Measurements from ENCODE around the gene OXSR1. TPM values are rescaled to one million over a fixed set of nuclear protein-coding genes. Genes with fewer than 3 reads are reported as not detected.

The OXSR1 gene
- total and polyA plus RNA-seq, 2 of the 13 experiments (the other 11 are each of a cell fraction or from before 2014, with no cell fraction given), result 27.4 to 32.6 TPM

DNA sequence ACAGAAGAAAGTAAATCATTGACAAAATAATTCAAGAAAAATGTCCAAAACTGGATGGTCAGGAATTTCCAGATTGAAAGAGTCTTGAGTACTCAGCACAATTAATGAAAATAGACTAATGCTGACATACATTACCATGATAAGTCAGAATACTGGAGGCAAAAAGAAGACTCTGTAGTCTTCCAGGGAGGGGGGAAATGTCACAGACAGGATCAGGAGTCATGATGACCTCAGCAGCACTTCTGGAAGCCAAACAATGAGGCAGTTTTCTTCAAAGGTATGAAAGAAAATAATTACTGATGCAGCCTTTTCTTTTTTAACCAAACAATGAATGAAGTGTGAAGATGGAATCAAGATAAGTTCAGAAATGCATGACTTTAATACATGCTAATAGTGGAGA is 70.1 kb downstream of the OXSR1 start (continued):
- TF ChIP-seq ZNF10 (CRISPR knock-in tag; IDR thresholded peaks at IDR 0.05; ENCODE audit: borderline replicate concordance, low read depth), result no peak
- TF ChIP-seq ZNF768 (CRISPR knock-in tag; IDR thresholded peaks at IDR 0.05), result no peak
- no peak for TF ChIP-seq PHB2 (IDR thresholded peaks at IDR 0.05; ENCODE audit: partially characterized antibody)
- TF ChIP-seq ZNF335 (CRISPR knock-in tag; IDR thresholded peaks at IDR 0.05), result no peak
- TF ChIP-seq, protein P1, sequence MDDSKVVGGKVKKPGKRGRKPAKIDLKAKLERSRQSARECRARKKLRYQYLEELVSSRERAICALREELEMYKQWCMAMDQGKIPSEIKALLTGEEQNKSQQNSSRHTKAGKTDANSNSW (CRISPR knock-in tag; IDR thresholded peaks at IDR 0.05; ENCODE audit: borderline replicate concordance), result no peak
- no peak for TF ChIP-seq ZNF550 (CRISPR knock-in tag; IDR thresholded peaks at IDR 0.05; ENCODE audit: borderline replicate concordance)
- no peak for TF ChIP-seq CEBPB (IDR thresholded peaks at IDR 0.05; ENCODE audit: borderline replicate concordance, low read depth, low read length)
- TF ChIP-seq ETV5 (CRISPR knock-in tag; IDR thresholded peaks at IDR 0.05; ENCODE audit: borderline replicate concordance), result no peak
- TF ChIP-seq, protein P2, sequence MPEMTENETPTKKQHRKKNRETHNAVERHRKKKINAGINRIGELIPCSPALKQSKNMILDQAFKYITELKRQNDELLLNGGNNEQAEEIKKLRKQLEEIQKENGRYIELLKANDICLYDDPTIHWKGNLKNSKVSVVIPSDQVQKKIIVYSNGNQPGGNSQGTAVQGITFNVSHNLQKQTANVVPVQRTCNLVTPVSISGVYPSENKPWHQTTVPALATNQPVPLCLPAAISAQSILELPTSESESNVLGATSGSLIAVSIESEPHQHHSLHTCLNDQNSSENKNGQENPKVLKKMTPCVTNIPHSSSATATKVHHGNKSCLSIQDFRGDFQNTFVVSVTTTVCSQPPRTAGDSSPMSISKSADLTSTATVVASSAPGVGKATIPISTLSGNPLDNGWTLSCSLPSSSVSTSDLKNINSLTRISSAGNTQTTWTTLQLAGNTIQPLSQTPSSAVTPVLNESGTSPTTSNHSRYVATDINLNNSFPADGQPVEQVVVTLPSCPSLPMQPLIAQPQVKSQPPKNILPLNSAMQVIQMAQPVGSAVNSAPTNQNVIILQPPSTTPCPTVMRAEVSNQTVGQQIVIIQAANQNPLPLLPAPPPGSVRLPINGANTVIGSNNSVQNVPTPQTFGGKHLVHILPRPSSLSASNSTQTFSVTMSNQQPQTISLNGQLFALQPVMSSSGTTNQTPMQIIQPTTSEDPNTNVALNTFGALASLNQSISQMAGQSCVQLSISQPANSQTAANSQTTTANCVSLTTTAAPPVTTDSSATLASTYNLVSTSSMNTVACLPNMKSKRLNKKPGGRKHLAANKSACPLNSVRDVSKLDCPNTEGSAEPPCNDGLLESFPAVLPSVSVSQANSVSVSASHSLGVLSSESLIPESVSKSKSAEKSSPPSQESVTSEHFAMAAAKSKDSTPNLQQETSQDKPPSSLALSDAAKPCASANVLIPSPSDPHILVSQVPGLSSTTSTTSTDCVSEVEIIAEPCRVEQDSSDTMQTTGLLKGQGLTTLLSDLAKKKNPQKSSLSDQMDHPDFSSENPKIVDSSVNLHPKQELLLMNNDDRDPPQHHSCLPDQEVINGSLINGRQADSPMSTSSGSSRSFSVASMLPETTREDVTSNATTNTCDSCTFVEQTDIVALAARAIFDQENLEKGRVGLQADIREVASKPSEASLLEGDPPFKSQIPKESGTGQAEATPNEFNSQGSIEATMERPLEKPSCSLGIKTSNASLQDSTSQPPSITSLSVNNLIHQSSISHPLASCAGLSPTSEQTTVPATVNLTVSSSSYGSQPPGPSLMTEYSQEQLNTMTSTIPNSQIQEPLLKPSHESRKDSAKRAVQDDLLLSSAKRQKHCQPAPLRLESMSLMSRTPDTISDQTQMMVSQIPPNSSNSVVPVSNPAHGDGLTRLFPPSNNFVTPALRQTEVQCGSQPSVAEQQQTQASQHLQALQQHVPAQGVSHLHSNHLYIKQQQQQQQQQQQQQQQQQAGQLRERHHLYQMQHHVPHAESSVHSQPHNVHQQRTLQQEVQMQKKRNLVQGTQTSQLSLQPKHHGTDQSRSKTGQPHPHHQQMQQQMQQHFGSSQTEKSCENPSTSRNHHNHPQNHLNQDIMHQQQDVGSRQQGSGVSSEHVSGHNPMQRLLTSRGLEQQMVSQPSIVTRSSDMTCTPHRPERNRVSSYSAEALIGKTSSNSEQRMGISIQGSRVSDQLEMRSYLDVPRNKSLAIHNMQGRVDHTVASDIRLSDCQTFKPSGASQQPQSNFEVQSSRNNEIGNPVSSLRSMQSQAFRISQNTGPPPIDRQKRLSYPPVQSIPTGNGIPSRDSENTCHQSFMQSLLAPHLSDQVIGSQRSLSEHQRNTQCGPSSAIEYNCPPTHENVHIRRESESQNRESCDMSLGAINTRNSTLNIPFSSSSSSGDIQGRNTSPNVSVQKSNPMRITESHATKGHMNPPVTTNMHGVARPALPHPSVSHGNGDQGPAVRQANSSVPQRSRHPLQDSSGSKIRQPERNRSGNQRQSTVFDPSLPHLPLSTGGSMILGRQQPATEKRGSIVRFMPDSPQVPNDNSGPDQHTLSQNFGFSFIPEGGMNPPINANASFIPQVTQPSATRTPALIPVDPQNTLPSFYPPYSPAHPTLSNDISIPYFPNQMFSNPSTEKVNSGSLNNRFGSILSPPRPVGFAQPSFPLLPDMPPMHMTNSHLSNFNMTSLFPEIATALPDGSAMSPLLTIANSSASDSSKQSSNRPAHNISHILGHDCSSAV (CRISPR knock-in tag; IDR thresholded peaks at IDR 0.05; ENCODE audit: borderline replicate concordance), result no peak
- no peak for TF ChIP-seq ZNF790 (CRISPR knock-in tag; IDR thresholded peaks at IDR 0.05; ENCODE audit: borderline replicate concordance)
- no peak for TF ChIP-seq SMC3 (IDR thresholded peaks at IDR 0.05; ENCODE audit: low read length)
- TF ChIP-seq ZNF350 (CRISPR knock-in tag; IDR thresholded peaks at IDR 0.05; ENCODE audit: borderline replicate concordance, low read depth), result no peak
- TF ChIP-seq ZFYVE20 (CRISPR knock-in tag; IDR thresholded peaks at IDR 0.05; ENCODE audit: borderline replicate concordance, low read depth), result no peak
- TF ChIP-seq, protein P3, sequence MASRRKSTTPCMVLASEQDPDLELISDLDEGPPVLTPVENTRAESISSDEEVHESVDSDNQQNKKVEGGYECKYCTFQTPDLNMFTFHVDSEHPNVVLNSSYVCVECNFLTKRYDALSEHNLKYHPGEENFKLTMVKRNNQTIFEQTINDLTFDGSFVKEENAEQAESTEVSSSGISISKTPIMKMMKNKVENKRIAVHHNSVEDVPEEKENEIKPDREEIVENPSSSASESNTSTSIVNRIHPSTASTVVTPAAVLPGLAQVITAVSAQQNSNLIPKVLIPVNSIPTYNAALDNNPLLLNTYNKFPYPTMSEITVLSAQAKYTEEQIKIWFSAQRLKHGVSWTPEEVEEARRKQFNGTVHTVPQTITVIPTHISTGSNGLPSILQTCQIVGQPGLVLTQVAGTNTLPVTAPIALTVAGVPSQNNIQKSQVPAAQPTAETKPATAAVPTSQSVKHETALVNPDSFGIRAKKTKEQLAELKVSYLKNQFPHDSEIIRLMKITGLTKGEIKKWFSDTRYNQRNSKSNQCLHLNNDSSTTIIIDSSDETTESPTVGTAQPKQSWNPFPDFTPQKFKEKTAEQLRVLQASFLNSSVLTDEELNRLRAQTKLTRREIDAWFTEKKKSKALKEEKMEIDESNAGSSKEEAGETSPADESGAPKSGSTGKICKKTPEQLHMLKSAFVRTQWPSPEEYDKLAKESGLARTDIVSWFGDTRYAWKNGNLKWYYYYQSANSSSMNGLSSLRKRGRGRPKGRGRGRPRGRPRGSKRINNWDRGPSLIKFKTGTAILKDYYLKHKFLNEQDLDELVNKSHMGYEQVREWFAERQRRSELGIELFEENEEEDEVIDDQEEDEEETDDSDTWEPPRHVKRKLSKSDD (CRISPR knock-in tag; IDR thresholded peaks at IDR 0.05; ENCODE audit: low read depth), result no peak
